ENCODE measurements around the gene CORO7. TPM values are rescaled to one million over a fixed set of nuclear protein-coding genes. Genes with fewer than 3 reads are reported as not detected.

Gene CORO7
- 43.8 TPM for total RNA-seq

- DNase-seq (ENCODE audit: low spot score) = peak; percentile 97
Observed at GRCh38 chr16:4416200-4417032, at the start of gene CORO7. Gene CORO7 (minus strand): TSS chr16:4416596. CDS start chr16:4416518, 78 bp downstream.

- DNase-seq (ENCODE audit: low spot score) = no peak
Observed at GRCh38 chr16:4463522-4464163, 47.2 kb upstream of the CORO7 start.

DNA sequence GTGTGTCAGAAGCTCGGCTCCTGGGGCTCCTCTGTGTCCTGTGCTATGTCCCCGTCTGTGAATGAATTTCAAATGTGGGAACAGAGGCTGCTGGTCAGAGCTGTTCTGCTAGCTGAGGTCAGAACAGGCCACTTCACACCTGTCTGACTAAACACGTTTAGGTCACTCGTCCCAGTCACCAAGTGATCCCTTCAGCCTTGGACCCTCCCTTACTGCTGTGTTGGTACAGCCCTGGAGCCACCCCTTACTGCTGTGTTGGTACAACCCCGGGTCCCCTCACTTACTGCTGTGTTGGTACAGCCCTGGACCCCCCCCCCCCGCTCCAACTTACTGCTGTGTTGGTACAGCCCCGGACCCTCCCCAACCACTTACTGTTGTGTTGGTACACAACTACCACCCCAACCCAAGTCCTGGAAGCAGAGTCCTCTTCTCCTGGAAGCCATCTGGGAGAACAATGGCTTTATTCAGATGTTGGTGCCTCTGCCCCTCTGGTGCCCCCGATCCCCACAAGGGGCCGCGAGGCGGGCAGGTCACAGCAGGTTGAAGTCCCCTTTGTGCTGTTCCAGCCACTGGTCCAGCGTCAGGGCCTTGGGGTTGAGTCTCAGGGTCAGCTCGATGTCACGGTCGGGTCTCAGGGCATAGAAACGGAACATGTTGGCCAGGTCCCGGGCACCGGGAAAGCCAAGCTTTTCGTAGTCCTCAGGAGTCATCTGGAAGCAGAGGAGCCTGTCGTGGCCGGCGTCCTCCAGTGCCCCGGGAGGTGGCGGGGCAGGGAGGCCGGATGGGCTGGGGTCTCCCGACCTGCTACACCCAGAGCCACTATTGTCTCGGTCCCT is 45.1 kb upstream of the CORO7 start:
- no peak for DNase-seq (ENCODE audit: low spot score)

DNA sequence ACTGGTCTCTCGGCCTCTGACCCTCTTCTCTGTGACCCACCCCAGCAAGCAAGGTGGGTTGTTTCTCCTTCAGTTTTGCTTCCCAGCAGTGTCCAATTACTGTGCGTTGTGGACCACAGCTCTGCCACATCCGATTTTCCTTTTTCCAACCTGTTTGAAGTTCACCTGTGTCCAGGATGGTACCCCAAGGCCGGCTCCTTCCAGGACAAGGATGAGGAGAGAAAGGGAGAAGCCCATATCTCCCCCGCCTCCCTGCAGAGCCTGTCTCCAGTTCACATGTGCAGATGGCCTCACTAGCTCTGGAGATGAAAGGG is 44.5 kb upstream of the CORO7 start:
- DNase-seq (ENCODE audit: low spot score) = no peak

DNA sequence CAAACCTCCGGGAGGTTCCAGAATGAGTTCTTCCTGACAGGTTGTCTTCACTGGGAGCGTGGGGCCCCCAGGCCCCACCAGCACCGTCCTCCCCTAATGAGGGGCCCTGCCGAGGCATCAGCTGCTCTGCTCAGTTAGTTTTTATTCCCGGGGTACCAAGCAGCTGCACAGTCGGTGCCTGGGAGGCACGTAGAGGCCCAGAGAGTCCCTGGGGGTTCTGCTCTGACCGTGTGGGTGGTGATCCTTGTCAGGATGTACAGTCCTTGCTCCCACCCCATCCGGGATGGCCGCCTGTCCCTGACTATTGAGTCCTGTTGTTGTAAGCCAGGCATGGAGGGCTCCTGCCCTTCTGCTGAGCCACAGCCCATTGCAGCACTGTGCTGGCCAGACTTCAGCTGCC is 39.6 kb upstream of the CORO7 start:
- no peak for DNase-seq (ENCODE audit: low spot score)

DNA sequence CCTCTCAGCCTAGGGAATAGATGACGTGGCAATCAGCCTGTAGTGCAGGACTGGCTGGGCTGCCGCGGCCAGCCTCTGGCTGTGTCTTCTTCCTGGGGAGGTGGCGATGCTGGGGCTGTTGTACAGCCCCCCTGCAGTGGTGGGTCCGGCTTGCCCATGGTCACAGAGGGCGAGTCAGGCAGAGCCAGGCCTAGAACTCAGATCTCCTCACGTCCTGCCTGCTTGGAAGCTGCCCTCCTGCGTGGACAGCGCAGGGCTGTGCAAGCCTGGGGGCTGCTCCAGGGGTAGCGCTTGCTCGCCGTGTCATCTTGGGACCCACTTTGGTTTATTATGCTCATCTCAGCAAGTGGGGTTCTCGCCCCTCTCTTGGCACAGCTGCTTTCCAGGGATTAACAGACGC is 38.7 kb upstream of the CORO7 start:
- DNase-seq (ENCODE audit: low spot score) = no peak

DNA sequence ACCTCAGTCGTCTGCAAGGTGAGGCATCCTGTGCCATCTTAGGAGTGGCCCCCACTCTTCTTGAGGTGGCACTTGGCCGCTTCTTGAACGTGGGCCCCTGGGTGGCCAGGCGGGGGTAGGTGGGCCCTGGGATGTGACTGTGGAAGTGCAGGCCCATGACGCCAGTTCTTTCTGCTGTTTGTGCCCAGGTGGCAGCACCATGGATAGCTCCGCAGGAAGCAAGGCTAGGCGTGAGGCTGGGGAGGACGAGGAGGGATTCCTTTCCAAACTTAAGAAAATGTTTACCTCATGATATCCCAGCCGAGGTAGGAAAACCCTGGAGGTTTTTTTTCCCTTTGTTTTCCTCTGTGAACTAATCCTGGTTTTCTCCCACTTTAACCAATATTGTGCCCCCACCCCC is 38.2 kb upstream of the CORO7 start:
- DNase-seq (ENCODE audit: low spot score) = no peak

DNA sequence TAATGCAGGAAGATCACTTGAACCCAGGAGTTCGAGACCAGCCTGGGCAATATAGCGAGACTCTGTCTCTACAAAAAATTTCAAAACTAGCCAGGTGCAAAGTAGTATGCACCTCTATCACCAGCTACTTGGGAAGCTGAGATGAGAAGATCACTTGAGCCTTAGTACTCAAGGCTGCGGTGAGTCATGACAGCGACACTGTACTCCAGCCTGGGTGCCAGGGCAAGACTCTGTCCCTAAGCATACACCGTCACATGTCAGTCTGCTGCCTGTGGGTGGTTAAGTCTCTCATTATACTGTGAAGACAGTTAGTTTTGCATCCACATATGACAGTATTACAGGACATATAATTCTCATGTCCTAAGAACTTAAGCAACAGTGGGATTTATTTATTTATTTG is 36.3 kb upstream of the CORO7 start:
- DNase-seq (ENCODE audit: low spot score) = no peak

GRCh38 chr16:4450931-4451519 is 34.6 kb upstream of the CORO7 start:
- no peak for DNase-seq (ENCODE audit: low spot score)

DNA sequence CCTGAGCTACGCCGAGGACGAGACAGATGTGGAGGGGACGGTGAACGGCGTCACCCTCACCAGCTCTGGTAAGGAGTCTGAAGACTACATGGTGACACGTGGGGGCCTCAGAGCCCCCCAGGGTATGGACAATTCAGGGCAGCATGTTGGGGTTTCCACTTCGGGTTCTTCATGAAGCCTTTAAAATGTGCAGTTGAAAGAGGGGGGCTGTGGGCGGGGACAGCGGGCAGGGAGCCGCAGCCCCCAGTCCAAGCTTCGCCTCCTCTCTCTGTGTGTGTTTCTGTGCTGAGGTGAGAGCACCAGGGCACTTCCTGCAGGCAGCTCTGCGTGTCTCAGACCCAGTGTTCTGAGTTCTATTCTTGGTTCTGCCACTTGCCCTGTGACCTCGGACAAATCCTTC is 34.0 kb upstream of the CORO7 start:
- DNase-seq (ENCODE audit: low spot score) = no peak

DNA sequence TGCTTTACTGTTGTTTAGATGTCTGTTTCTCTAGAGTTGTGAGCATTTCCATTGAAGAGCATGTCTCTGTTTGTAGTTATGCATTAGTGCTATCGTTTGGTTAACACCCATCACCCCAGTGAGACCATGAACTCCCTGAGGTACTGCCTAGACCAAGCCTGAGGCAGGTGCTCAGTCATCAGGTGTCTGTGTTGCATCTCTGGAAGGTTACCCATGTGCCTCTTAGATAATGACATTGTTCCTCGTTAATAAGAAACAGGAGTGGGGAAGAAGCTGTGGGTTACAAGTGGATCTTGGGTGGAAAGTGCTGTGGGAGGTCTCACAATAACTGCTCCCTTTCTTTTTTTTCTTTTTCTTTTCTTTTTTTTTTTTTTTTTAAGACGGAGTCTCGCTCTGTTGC is 27.6 kb upstream of the CORO7 start:
- DNase-seq (ENCODE audit: low spot score) = no peak

DNA sequence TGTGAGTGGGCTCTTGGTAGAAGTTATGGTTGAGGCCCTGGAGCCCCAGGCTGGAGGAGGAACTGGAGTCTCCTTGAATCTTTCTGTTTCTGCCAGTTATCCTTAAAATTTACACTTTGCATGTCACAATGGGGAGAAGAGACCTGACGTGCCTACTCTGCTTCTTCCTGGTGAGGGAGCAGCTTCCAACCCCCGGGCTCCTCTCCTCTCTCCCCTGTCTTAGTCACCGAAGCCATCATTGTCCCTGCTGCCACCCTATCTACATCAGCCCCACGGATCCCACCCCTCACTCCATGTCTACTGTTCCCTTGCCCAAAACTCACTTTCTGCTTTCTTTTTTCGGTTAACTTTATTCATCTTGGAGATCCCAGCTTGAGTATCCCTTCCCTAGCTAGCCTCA is 26.9 kb upstream of the CORO7 start:
- no peak for DNase-seq (ENCODE audit: low spot score)

DNA sequence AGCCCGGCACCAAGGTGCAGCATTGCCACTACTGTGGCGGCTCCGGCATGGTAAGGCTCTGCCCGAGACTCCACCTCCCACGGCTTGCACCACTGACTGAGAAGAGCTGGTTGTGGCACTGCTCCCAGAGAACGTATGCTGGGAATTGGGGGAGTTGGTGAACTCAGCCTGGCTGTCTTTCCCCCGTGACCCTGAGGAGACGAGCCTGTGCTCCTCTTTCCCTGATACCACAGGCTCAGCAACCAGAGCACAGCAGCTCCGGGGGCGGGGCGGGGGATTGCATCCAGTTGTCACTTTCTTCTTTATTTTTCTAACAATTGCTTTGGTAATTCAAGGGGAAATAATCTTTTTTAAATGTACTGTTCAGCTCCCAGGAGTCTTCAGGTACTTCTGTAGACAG is 26.0 kb upstream of the CORO7 start:
- DNase-seq (ENCODE audit: low spot score) = no peak

- DNase-seq (ENCODE audit: low spot score) = no peak
Observed at GRCh38 chr16:4437366-4437765, 21.0 kb upstream of the CORO7 start.

DNA sequence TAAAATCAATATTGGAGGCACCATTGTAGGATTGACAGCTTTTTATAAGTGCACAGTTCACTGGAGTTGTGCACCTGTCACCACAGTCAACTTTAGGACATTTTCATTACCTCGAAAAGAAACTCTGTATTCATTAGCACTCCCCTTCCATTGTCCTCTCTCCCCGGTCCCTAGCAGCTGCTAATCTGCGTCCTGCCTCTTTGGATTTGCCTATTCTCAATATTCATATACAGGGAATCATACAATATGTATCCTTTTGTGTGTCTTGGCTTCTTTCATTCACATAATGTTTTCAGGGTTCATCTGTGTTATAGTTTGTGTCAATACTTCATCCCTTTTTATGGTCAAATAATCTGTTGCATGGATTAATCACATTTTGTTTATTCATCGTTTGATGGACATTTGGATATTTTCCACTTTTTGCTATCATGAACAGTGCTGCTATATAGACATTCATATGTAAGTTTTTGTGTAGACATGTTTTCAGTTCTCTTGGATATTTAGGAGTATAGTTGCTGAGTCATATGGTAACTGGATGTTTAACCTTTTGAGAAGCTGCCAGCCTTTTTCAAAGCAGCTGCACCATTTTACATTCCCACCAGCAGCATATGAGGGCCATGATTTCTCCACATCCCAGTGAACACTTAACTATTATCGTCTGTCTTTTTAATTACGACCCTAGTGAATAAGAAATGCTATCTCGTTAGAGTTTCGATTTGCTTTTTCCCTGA is 19.1 kb upstream of the CORO7 start:
- no peak for DNase-seq (ENCODE audit: low spot score)

DNA sequence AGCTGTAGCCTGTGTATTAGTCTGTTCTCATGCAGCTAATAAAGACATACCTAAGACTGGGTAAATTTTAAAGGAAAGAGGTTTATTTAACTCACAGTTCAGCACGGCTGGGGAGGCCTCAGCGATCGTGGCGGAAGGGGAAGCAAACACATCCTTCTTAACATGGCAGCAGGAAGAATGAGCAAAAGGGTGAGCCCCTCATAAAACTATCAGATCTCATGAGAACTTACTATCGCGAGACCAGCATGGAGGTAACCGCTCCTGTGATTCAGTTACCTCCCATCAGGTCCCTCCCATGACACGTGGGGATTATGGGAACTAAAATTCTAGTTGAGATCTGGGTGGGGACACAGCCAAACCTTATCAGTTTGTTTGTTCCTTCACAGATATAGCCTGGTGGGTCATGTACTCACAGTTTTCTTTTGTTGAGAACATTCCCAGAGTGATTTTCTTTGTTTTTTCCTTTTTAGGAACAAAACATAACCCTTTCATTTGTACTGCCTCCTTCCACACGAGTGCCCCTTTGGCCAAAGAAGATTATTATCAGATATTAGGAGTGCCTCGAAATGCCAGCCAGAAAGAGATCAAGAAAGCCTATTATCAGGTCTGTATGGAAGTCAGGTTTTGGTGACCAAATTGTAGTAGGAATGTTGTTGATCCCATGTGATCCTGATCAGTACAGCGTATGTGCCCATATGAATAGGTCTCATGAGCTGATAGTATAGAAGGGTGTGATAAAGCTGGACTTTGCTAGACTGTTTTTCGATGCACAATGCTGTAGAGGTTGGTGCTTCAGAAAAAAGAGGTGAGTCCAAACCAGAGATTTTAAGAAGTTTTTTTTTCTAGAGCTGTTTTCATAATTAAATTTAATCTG is 17.8 kb upstream of the CORO7 start:
- no peak for DNase-seq (ENCODE audit: low spot score)

DNA sequence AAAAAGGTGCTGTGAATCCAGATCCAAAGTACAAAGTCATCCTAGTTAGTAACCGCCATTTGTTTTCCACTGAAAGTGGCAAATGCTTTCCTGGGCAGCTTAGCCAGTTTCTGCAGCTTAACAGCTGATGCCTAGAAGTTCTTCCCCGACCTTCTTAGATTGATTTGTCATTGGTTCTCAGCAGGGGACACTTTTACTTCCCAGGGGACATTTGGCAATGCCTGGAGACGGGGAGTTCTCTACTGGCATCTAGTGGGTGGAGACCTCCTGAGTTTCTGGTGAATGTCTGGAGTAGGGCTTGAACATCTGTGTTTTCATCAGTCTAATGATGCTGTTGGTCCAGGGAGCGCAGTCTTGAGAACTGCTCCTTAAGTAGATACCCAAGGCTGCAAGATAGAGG is 16.8 kb upstream of the CORO7 start:
- DNase-seq (ENCODE audit: low spot score) = no peak

- DNase-seq (ENCODE audit: low spot score) = no peak
Observed at GRCh38 chr16:4431023-4431422, 14.6 kb upstream of the CORO7 start.

- DNase-seq (ENCODE audit: low spot score) = no peak
Observed at GRCh38 chr16:4428500-4428899, 12.1 kb upstream of the CORO7 start.

DNA sequence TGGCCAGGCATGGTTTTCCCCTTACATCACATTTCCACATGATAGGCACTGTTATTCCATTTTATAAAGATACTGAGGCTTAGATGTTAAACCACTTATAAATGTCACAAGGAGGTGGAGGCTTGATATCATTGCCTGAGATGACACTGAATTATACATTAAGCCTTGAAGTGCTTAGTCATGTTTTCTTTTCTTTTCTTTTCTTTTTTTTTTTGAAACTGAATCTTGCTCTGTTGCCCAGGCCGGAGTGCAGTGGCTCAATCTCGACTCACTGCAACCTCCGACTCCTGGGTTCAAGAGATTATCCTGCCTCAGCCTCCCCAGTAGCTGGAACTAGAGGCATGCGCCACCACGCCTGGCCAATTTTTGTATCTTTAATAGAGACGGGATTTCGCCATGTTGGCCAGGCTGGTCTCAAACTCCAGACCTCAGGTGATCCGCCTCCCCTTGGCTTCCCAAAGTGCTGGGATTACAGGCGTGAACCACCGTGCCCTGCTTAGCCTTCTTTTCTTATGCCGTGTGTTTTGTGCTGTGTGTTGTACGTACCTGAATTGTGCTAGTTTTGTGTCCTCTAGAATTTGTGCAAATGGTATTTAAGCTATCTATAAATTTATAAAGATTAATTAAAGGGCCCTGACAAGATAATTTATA is 10.5 kb upstream of the CORO7 start:
- no peak for DNase-seq (ENCODE audit: low spot score)

All from ureter (tissue), 1 donor.